Astrocyte (in vitro differentiated cells and primary cell): ENCODE data around the gene CD58. TPM values are rescaled to one million over a fixed set of nuclear protein-coding genes. Genes with fewer than 3 reads are reported as not detected.

Source experiments
- DNase-seq: peaks from one replicate; pipeline ENCODE4 v3.0.0-alpha.2; 2010; ENCODE audit warnings: low read depth
- FAIRE-seq: peaks from 2 replicates; lab custom pipeline; 2011; peaks lifted over from hg19 to GRCh38; lab: Jason Lieb, UNC
- H2AFZ ChIP-seq: 2 replicates; pipeline ENCODE4 v1.6.0; 2012; ENCODE audit warnings: low read depth, low read length, inconsistent platforms
- H3K27ac ChIP-seq: 2 replicates; pipeline ENCODE4 v1.5.1; 2011; ENCODE audit warnings: low read depth, low read length, inconsistent platforms
- H3K27me3 ChIP-seq: 2 replicates; pipeline ENCODE4 v1.6.0; 2011; ENCODE audit warnings: low read length, inconsistent platforms; ENCODE audit not compliant: insufficient read depth
- H3K36me3 ChIP-seq: 2 replicates; pipeline ENCODE4 v1.5.1; 2011; ENCODE audit warnings: low read length, inconsistent platforms; ENCODE audit not compliant: insufficient read depth
- H3K4me1 ChIP-seq: 2 replicates; pipeline ENCODE4 v1.5.1; 2011; ENCODE audit warnings: low read length, inconsistent platforms; ENCODE audit not compliant: insufficient read depth
- H3K4me2 ChIP-seq: 2 replicates; pipeline ENCODE4 v1.6.0; 2012; ENCODE audit warnings: low read length, inconsistent platforms
- H3K4me3 ChIP-seq: 2 replicates; pipeline ENCODE4 v1.5.1; 2011; ENCODE audit warnings: low read depth, mild to moderate bottlenecking, low read length, inconsistent platforms; ENCODE audit not compliant: insufficient read depth
- H3K79me2 ChIP-seq: 2 replicates; pipeline ENCODE4 v1.6.0; 2012; ENCODE audit warnings: mild to moderate bottlenecking, low read length, inconsistent platforms; ENCODE audit not compliant: insufficient read depth
- H3K9ac ChIP-seq: 2 replicates; pipeline ENCODE4 v1.6.0; 2012; ENCODE audit warnings: mild to moderate bottlenecking, low read length, inconsistent platforms
- H3K9me3 ChIP-seq: 2 replicates; pipeline ENCODE4 v1.5.1; 2012; ENCODE audit warnings: low read depth, mild to moderate bottlenecking, low read length, inconsistent platforms; ENCODE audit not compliant: insufficient read depth
- H4K20me1 ChIP-seq: 2 replicates; pipeline ENCODE4 v1.6.0; 2012; ENCODE audit warnings: low read length, inconsistent platforms; ENCODE audit not compliant: insufficient read depth
- H3K27ac Mint-ChIP-seq: one replicate; pipeline ENCODE4 v1.8.0; 2021; ENCODE audit warnings: mild to moderate bottlenecking, mixed read lengths; ENCODE audit not compliant: unreplicated experiment
- H3K27me3 Mint-ChIP-seq: one replicate; pipeline ENCODE4 v1.8.0; 2021; ENCODE audit warnings: low read depth, mixed read lengths; ENCODE audit not compliant: unreplicated experiment
- H3K36me3 Mint-ChIP-seq: one replicate; pipeline ENCODE4 v1.8.0; 2021; ENCODE audit warnings: low read depth, mixed read lengths; ENCODE audit not compliant: unreplicated experiment
- H3K4me1 Mint-ChIP-seq: one replicate; pipeline ENCODE4 v1.8.0; 2021; ENCODE audit warnings: low read depth, mixed read lengths; ENCODE audit not compliant: unreplicated experiment
- H3K4me3 Mint-ChIP-seq: one replicate; pipeline ENCODE4 v1.8.0; 2021; ENCODE audit warnings: mild to moderate bottlenecking, moderate library complexity, mixed read lengths; ENCODE audit not compliant: unreplicated experiment
- H3K9me3 Mint-ChIP-seq: one replicate; pipeline ENCODE4 v1.8.0; 2021; ENCODE audit warnings: mild to moderate bottlenecking, mixed read lengths; ENCODE audit not compliant: unreplicated experiment
- CTCF ChIP-seq: IDR thresholded peaks from 2 replicates; pipeline ENCODE4 v1.5.1; 2011; ENCODE audit warnings: low read depth, mild to moderate bottlenecking, inconsistent platforms, low read length, moderate library complexity; ENCODE audit not compliant: insufficient read depth
- EZH2 ChIP-seq: IDR thresholded peaks from 2 replicates; pipeline ENCODE4 v1.6.1; 2012; ENCODE audit warnings: mild to moderate bottlenecking, low read length, inconsistent platforms; ENCODE audit not compliant: insufficient read depth
- total RNA-seq: library from RNA; stranded (reverse); gene quantifications from 2 replicates; pipeline ENCODE4 v1.2.1, GENCODE V29; 2021

Gene CD58
- total RNA-seq, 1 donor from 2014 or later: 13.0 TPM

GRCh38 chr1:116506132-116507004 is 64.5 kb downstream of the CD58 start:
- no peaks in the 10 kb centered on the region for H4K20me1 ChIP-seq
- Mint-ChIP-seq H3K4me3 (no peak overlapping the region), H3K36me3 (peaks cover 2% of the 10 kb centered on the region), H3K27me3 (no peaks in the 10 kb centered on the region), H3K9me3 (peaks cover 2% of the 10 kb centered on the region), H3K4me1 (peaks cover 28% of the 10 kb centered on the region), H3K27ac (no peak overlapping the region)
- no peak overlapping the region for H3K4me3 ChIP-seq
- H2AFZ ChIP-seq: no peak overlapping the region
- H3K4me2 ChIP-seq: no peak overlapping the region
- no peaks in the 10 kb centered on the region for H3K9me3 ChIP-seq
- H3K9ac ChIP-seq: no peak overlapping the region
- no peaks in the 10 kb centered on the region for H3K27me3 ChIP-seq
- no peak overlapping the region for H3K27ac ChIP-seq
- peak; percentile 47 for DNase-seq
- TF ChIP-seq CTCF (no peak), EZH2 (no peak)
- no peak for FAIRE-seq
- peaks cover 32% of the 10 kb centered on the region for H3K4me1 ChIP-seq
- no peaks in the 10 kb centered on the region for H3K36me3 ChIP-seq
- no peaks in the 10 kb centered on the region for H3K79me2 ChIP-seq

- no peaks in the 10 kb centered on the region for H3K79me2 ChIP-seq
- Mint-ChIP-seq H3K27ac (peak overlapping the region; percentile 80), H3K4me1 (peaks cover 26% of the 10 kb centered on the region), H3K36me3 (peaks cover 2% of the 10 kb centered on the region), H3K27me3 (no peaks in the 10 kb centered on the region), H3K9me3 (peaks cover 2% of the 10 kb centered on the region), H3K4me3 (no peak overlapping the region)
- H3K4me2 ChIP-seq: peak overlapping the region; percentile 37
- H3K4me1 ChIP-seq: peaks cover 28% of the 10 kb centered on the region
- no peak overlapping the region for H3K9ac ChIP-seq
- peak overlapping the region; percentile 23 for H3K27ac ChIP-seq
- H2AFZ ChIP-seq: peak overlapping the region; percentile 15
- DNase-seq: peak; percentile 82
- H3K36me3 ChIP-seq: no peaks in the 10 kb centered on the region
- H3K27me3 ChIP-seq: no peaks in the 10 kb centered on the region
- no peaks in the 10 kb centered on the region for H3K9me3 ChIP-seq
- H4K20me1 ChIP-seq: no peaks in the 10 kb centered on the region
- FAIRE-seq: no peak
- TF ChIP-seq CTCF (no peak), EZH2 (no peak)
- H3K4me3 ChIP-seq: no peak overlapping the region
Measured at GRCh38 chr1:116504308-116505156, 66.3 kb downstream of the CD58 start.
